ENCODE results near the gene ENAH. TPM values are rescaled to one million over a fixed set of nuclear protein-coding genes. Genes with fewer than 3 reads are reported as not detected.

The ENAH gene
- total RNA-seq, 1 experiment from 2014 or later: 285 TPM

DNA sequence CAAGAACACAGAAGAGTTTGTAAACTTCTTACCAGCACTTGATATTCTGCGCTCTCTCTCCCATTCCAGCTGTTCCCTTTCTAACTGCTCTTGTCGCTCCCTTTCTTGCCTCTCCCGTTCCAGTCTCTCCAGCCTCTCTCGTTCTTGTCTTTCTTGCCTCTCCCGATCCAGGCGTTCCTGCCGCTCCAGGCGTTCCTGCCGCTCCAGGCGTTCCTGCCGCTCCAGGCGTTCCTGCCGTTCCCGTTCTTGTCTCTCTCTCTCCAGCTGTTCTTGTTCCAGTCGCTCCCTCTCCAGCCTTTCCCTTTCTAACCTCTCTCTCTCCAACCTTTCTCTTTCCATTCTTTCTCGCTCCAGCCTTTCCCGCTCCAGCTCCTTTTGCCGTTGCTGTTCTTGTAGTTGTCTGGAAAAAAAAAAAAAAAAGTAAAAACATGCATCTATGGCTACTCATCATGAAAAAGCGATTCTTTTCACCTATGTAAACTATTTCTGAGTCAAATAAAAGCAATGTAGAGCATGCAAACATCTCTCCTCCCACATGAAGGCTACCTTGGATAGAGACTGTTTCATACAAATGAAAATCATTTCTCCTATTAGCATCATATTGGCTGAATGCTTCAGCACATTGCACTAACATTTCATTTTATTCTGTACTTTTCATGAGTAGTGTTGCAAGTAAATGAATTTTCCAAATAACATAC, 133.6 kb downstream of the ENAH start:
- peak overlapping the region; percentile 42 to 95 (median 54); a peak in 6 of 7 replicates for H3K27ac Mint-ChIP-seq
- Histone ChIP-seq H4K91ac (ENCODE audit: insufficient read length, low read depth, low read length) (no peak overlapping the region), H3K4me2 (ENCODE audit: insufficient read depth, insufficient read length, low read length) (peak overlapping the region; percentile 42), H3T11ph (ENCODE audit: low read length) (no peak overlapping the region), H3K9me3 (ENCODE audit: control insufficient read depth, low read depth, low read length) (no peaks in the 10 kb centered on the region), H3K56ac (ENCODE audit: insufficient read length, low read depth, low read length) (no peak overlapping the region), H3K9ac (ENCODE audit: extremely low read depth, insufficient read length, low read length) (no peak overlapping the region), H2BK15ac (ENCODE audit: low read depth, low read length) (no peak overlapping the region), H4K5ac (ENCODE audit: insufficient read length, low read depth, low read length) (no peak overlapping the region), H2BK12ac (ENCODE audit: insufficient read length, low read depth, low read length) (no peak overlapping the region), H4K20me1 (ENCODE audit: control insufficient read depth, insufficient read depth, insufficient read length) (no peaks in the 10 kb centered on the region), H2AK5ac (ENCODE audit: insufficient read length, low read length) (no peak overlapping the region), H3K79me2 (ENCODE audit: insufficient read depth, low read length) (no peaks in the 10 kb centered on the region; the same call in 1 of the 2 replicates), H4K8ac (replicated peaks; ENCODE audit: insufficient read length, low read depth, low read length) (no peak overlapping the region), H3K79me1 (ENCODE audit: insufficient read depth, low read depth, low read length, poor library complexity, severe bottlenecking) (no peaks in the 10 kb centered on the region), H3K27ac (ENCODE audit: insufficient read length, low read depth, low read length) (peak overlapping the region; percentile 52), H2BK120ac (ENCODE audit: low read depth, low read length, poor library complexity, severe bottlenecking) (no peak overlapping the region), H3K14ac (ENCODE audit: insufficient read depth, low read length) (no peak overlapping the region), H3K23ac (ENCODE audit: insufficient read length, low read depth, low read length) (no peak overlapping the region), H3K18ac (ENCODE audit: insufficient read length, low read depth, low read length) (no peak overlapping the region), H3K4me1 (ENCODE audit: insufficient read depth, low read length) (peaks cover 7% of the 10 kb centered on the region; the same call in 1 of the 2 replicates), H3K27me3 (ENCODE audit: insufficient read depth, low read length) (no peaks in the 10 kb centered on the region), H3K23me2 (ENCODE audit: insufficient read length, low read depth, low read length, poor library complexity, severe bottlenecking) (no peaks in the 10 kb centered on the region), H2BK20ac (ENCODE audit: low read depth, low read length, poor library complexity, severe bottlenecking) (no peak overlapping the region), H2AFZ (ENCODE audit: low read length) (no peak overlapping the region), H2BK5ac (ENCODE audit: insufficient read length, low read length) (no peak overlapping the region), H3K4ac (ENCODE audit: low read depth, low read length) (no peak overlapping the region)
- H3K27me3 Mint-ChIP-seq (ENCODE audit: low read depth): no peaks in the 10 kb centered on the region
- TF ChIP-seq, protein P1, sequence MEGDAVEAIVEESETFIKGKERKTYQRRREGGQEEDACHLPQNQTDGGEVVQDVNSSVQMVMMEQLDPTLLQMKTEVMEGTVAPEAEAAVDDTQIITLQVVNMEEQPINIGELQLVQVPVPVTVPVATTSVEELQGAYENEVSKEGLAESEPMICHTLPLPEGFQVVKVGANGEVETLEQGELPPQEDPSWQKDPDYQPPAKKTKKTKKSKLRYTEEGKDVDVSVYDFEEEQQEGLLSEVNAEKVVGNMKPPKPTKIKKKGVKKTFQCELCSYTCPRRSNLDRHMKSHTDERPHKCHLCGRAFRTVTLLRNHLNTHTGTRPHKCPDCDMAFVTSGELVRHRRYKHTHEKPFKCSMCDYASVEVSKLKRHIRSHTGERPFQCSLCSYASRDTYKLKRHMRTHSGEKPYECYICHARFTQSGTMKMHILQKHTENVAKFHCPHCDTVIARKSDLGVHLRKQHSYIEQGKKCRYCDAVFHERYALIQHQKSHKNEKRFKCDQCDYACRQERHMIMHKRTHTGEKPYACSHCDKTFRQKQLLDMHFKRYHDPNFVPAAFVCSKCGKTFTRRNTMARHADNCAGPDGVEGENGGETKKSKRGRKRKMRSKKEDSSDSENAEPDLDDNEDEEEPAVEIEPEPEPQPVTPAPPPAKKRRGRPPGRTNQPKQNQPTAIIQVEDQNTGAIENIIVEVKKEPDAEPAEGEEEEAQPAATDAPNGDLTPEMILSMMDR (conservative IDR thresholded peaks at IDR 0.05): no peak
- DNase-seq: peak; percentile 82
- H3K4me1 Mint-ChIP-seq: peaks cover 44 to 45% of the 10 kb centered on the region in 2 experiments
- H3K36me3 Mint-ChIP-seq (ENCODE audit: insufficient read depth in 1 of 3, low read depth in 3 of 3): peaks cover 19 to 34% (median 28%) of the 10 kb centered on the region in 3 experiments
- no CpG with 5 or more reads among the region's 19 CpGs for WGBS (ENCODE audit: extremely low coverage, insufficient read length, low lambda C conversion rate)
- H3K9me3 Mint-ChIP-seq: peaks cover 0 to 4% of the 10 kb centered on the region in 2 experiments; a peak in 2 of 5 replicates
- H3K4me3 Mint-ChIP-seq: no peak overlapping the region
